Inflammatory macrophage treated with lipopolysaccharide for 1 hour (primary cell): ENCODE data around the gene ERF.

Source experiments
- DNase-seq, 2 donors: peaks; one replicate each; pipeline ENCODE4 v3.0.0-alpha.2; 2020 to 2022

The ERF gene

DNA sequence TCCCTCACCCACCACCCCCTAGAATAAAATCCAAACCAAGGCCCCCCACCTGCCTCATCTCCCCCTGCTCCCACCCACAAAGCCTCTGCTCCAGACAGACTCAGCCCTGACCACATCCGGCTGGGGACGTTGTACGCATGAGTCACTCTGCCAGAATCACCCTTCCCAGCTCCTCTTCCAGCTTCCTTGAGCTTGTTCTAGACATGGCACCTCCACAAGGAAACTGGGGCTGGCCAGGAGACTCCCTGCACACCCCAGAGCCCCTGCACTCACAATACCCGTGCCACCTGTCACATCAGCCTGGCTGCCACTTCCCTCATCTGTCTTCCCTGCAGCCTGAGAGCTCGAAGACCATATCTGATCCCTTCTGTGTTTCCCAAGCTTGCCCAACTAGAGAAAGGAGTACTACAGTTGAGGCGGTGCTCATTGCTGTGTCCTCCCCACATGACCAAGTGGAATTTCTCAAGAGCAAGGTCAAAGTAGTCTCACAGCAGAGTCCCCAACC is 47.1 kb downstream of the ERF start:
- DNase-seq = peak; percentile 86 to 97

DNA sequence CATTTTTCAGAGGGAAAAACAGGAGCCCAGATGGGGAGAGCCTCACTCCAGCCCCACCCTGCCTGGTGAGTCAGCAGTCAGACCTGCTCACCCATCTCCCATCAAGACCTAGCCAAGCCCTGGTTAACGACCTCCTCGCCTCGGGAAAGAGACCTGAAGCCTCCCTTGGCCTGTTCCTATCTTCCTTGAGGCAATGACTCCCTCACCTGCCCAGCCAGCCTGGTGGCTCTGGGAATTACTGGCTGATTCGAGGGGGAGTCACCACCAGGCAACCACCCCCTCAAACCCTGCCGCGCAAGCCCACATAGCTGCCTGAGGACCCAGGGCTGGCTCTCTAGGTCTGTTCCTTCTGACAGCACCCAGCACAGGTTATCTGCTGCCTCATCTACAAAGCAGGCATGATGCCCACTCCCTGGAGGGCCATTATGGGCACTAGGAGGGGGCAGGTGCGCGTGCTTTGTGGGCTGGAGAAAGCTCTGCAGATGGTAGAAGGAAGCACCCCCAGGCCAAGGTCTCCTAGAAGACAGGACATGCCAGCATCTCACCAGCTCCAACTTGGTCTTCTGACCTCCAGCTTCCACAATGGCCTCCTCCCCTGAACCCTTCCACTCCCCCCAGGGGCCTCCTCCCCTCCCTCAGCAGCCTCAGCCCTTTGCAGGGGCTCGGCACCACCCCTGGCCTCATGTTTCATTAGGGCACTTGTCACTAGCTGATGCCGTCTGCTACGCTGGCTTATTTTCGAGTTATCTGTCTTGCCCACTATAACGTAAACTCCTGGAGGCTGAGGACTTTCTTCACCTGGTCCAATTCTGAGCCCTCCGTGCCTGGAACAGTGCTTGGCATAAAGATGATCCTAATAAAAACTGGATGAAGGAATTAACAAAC is 47.8 kb downstream of the ERF start:
- DNase-seq = no peak

DNA sequence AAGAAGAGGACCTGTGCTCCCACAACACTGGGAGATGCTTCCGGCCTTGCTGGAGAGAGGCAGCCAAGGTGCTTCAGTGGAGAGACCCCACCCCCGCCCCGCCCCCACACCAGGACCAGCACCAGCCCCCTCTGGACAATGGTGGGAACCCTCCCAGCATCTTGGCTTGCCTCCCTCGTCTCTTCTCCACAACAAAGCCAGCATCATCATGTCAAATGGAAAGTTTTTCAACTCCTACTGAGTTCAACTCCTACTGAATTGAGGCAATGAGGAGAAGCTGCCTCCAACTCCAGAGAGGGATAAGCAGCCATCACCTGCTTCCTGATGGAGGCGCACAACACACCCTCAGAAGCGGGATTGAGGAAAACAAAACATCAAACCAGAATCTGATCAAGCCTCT is 50.3 kb downstream of the ERF start:
- DNase-seq = no peak

DNA sequence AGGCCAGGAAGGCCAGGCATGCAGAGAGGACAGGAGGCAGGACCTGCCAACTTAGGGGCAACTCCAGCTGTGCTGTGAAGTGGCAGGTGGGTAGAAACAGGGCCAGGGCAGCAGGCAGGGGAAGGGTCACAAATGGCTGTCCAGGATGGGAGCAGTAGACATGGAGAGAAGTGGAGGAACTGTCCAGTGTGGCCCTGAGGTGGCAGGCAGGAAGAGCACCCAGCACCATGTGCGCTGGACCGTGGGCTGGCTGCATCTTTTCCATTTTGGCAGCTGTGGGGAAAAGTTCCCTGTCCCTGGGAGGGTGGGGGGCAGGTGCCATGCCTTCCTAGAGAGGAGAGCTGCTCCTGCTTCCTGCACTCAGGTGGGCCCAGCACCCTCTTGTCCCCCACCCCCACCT is 51.2 kb downstream of the ERF start:
- no peak for DNase-seq

DNA sequence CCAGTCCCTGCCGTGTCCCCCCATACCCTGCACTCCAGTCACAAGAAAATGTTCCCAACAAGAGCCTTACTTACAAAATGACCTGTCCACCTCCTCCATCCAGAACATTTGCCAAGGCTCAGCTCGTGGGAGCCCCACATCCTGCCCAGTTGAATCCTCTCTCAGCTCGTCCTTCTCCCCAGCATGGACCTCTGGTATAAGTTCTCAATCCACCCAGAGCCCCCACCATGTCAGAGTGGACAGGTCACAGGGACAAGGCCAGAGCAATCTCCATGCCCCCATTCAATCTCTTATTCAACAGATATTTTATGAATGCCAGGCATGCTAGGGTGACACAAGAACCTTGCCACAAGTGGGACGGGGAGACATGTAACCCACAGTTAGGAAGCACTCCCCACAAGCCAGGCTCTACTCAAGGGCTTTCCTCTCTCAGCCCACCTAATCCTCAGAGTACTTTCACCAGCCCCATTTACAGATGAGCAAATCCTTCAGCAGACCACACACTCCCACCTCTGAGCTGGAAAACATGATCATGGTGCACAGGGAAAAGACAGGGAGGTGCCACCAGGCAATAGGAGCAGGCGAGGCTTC is 52.5 kb downstream of the ERF start:
- DNase-seq = peak; percentile 42 to 92

DNA sequence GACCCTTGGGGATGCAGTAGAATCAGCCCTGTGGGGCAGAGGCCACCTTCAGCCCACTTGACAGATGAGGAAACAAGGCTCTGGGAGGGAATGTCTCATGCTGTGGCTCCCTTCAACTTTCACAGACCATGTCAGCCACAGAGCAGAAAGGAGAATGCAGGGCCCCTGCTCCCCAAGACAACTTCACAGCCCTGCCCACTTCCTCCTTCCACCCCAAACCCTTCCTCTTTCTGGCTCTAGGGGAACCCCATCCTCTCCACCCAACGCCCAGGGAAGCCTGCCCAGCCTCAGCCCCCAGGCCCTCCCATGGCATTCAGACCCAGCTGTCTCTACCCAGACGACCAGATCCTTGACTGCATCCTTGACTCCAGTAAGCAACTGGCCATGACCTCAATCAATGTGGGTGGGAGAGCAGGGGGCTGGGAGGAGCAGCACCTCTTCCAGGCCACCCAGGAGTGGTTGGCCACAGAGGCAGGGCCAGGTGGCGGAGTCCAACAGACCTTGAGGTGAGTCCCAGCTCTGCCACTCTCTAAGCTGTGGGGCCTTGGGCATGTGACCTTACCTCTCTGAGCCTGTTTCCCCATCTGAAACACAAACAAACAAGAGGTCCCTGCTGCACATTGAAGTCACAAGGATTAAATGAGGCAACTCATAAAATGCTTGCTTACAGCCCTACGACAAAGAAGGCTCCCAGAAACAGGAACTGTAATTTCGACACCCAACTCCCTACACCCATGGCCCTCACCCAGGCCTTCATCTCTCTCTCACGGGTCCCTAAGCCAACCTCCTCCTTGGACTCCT is 53.2 kb downstream of the ERF start:
- DNase-seq = peak; percentile 93 to 98

DNA sequence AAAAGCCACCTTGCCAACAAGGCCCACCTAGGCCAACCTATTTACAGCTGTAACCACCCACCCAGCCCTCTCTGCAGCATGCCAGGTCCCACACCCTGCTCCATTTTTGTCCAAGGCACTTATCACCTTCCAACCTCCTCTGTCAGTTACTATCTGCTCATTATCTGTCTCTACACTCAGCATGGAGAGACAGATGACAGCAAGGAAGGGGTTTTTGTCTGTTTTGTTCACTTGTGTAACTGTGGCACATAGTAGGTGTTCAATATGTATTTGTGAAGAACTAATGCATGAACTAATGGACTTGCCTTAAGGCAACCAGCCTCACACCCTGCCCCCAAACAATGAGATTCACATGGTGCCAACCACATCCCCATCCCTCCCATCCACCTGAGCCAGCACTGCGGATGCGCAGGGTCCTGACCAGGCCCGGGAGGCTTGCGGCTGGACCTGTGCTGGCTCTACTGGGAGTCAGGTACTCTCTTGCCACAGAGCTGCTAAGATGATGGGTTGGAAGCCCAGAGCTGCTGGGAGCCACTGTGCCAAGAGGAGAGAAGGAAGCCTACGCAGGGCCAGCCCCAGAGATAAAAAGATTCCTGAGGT is 54.7 kb downstream of the ERF start:
- DNase-seq = peak in 1 of 2 donors; percentile 39

DNA sequence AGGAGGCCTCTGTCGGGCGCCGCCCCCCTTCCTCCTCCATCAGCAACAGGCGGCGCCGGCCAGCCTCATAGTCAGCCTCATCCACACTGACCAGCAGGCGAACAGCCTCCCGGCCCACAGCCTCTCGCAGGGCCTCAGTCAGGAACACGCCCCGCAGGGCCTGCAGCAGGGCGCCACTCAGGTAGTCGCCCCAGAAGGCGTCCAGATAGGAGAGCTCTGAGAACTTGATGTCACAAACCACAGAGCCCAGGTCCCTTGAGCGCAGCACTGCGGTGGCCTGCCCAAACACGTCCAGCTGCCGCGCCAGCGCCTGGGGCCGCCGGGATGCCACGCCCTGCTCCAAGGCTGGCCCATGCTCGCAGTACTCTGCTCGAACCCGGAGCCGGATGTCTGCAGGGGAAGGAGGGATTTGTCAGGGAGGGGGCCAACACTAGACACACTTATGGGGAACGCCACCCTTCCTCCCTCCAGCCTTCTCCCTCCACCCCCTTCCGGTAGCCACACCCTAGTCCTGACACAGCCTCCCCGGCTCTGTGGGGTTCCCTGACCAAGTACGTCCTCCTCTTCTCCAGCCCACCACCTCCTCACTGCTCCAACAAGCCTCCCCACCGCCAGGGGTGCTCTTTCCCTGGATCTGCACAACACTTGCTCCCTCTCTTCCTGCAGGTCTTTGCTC is 55.4 kb downstream of the ERF start:
- peak; percentile 83 to 86 for DNase-seq

DNA sequence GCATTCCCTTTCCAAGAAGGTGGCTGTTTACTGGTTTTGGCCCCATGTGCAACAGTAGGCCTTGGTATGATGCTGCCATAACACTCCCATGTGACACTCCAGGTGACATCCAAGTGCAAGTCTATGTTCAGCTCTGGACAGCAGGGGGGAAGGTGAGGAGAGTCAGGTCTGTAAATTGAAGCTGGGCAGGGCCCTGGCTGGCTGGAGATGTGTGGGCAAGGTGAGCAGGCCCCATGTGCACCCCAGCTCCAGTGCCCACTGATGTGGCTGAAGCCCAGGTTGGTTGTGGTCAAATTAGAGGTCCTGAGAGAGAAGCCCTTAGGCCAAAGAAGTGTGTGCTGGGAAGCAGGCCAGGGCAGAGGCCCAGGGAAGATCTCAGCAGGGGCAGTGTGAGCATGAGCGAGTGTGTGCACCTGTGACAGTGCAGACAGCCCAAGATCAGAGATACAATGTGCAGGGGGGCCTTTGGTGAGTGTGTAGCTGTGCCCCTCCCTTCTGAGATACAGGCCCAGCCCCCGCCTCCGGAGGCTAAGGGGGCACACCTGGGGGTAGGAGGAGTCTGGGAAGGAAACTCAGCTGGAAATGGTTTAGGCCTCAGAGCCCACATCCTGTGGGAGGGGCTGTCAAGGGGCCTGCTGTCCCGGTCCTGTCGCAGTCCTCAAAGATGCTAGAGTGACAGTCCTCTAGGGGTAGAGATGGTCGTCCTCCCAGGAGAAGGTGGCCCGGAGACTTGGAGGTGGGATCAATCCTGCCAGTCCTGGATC is 56.1 kb downstream of the ERF start:
- no peak for DNase-seq
